Left lung (tissue), 10 donors: Measurements from ENCODE around the gene SLC15A1. TPM values are rescaled to one million over a fixed set of nuclear protein-coding genes. Genes with fewer than 3 reads are reported as not detected.
"Not testable (repeated sequence)": the region's sequence is repeated elsewhere in the genome, so short reads cannot be mapped to it uniquely, and the experiment has no call there.

ENCODE experiments used
- ATAC-seq: fragments of 200-7000 bp; cut with Tn5 transposase; one replicate; pipeline ENCODE4 v1.9.1; 2020; ENCODE audit warnings: moderate library complexity
- DNase-seq, 4 donors: peaks; one replicate each; pipeline ENCODE4 v3.0.0-alpha.2; 2013 to 2020
- H3K27ac ChIP-seq, 2 donors: fragments of 200-600 bp; sonication (generic) in 1 of 2; one replicate each; pipeline versions ENCODE4 v1.5.0 to v1.8.0; 2020 to 2021
- H3K27me3 ChIP-seq, 2 donors: fragments of 200-600 bp; sonication (generic) in 1 of 2; one replicate each; pipeline versions ENCODE4 v1.5.0 to v1.8.0; 2020 to 2021
- H3K36me3 ChIP-seq, 2 donors: fragments of 200-600 bp; sonication (generic) in 1 of 2; one replicate each; pipeline versions ENCODE4 v1.5.0 to v1.8.0; 2020 to 2021
- H3K4me1 ChIP-seq, 2 donors: fragments of 200-600 bp; one replicate each; pipeline ENCODE4 v1.8.0; 2021
- H3K4me3 ChIP-seq, 2 donors: fragments of 200-600 bp; sonication (generic) in 1 of 2; one replicate each; pipeline versions ENCODE4 v1.5.0 to v1.8.0; 2020 to 2021; ENCODE audit warnings: mild to moderate bottlenecking in 1 of 2
- H3K9me3 ChIP-seq, 2 donors: fragments of 200-600 bp; sonication (generic) in 1 of 2; one replicate each; pipeline versions ENCODE4 v1.5.0 to v1.8.0; 2020 to 2021
- CTCF ChIP-seq, 2 donors: fragments of 200-600 bp; sonication (generic) in 1 of 2; IDR thresholded peaks; one replicate each; pipeline versions ENCODE4 v1.5.0 to v1.8.0; 2021; ENCODE audit warnings: antibody characterized with exemption in 2 of 2
- intact Hi-C, 2 donors: fragments of 100-400 bp; cut with DNase I; formaldehyde crosslinking; loops; one replicate each; pipeline versions ENCODE4 v1.11.2 to v1.14.2; 2022
- polyA plus RNA-seq, 6 donors: library from polyadenylated mRNA; unstranded; fragments of 120-200 nt; gene quantifications; one replicate each; pipeline ENCODE4 v1.2.1, GENCODE V29; 2013; ENCODE audit not compliant: insufficient read length in 6 of 6
- total RNA-seq, 2 donors: library from RNA; stranded (reverse); fragmentation: NEBNext Ultra II Directional; extraction: Animal tissue kit (Norgen Biotek cat#: 25700); gene quantifications; one replicate each; pipeline ENCODE4 v1.2.1, GENCODE V29; 2021
- donor health status: DM: no; HTN: yes; CAD: no.
- donor health status: DM: no; HTN: no; CAD: no.

The SLC15A1 gene
- total and polyA plus RNA-seq, 8 donors, result 0.61 to 0.94 (median 0.80) TPM; not detected in 2

- no peak overlapping the region for H3K27ac ChIP-seq
- ATAC-seq (no peak), DNase-seq (no peak)
Measured at GRCh38 chr13:98647121-98647520, 105.4 kb downstream of the SLC15A1 start.

GRCh38 chr13:98643479-98643878 lies 109.0 kb downstream of the SLC15A1 start:
- intact Hi-C loops, result no loop called here
- Histone ChIP-seq H3K36me3 (no peaks in the 10 kb centered on the region), H3K9me3 (no peaks in the 10 kb centered on the region), H3K27ac (no peak overlapping the region), H3K27me3 (no peaks in the 10 kb centered on the region), H3K4me3 (no peak overlapping the region), H3K4me1 (no peaks in the 10 kb centered on the region)
- TF ChIP-seq CTCF (IDR thresholded peaks at IDR 0.05), result no peak
- DNase-seq (no peak), ATAC-seq (no peak)

More at GRCh38 chr13:98647121-98647520, 105.4 kb downstream of the SLC15A1 start:
- H3K9me3 ChIP-seq, result no peaks in the 10 kb centered on the region
- no peak for TF ChIP-seq CTCF (IDR thresholded peaks at IDR 0.05)
- H3K4me3 ChIP-seq, result no peak overlapping the region
- intact Hi-C loops, result no loop called here
- H3K27me3 ChIP-seq, result no peaks in the 10 kb centered on the region
- no peaks in the 10 kb centered on the region for H3K36me3 ChIP-seq
- peaks cover 0 to 9% of the 10 kb centered on the region in 2 donors for H3K4me1 ChIP-seq

- no peak for DNase-seq
- no peak for TF ChIP-seq CTCF (IDR thresholded peaks at IDR 0.05)
- ATAC-seq, result no peak
- H3K9me3 ChIP-seq, result no peaks in the 10 kb centered on the region
- H3K4me1 ChIP-seq, result no peaks in the 10 kb centered on the region
- H3K27me3 ChIP-seq, result no peaks in the 10 kb centered on the region
- intact Hi-C loops, result no loop called here
- no peaks in the 10 kb centered on the region for H3K36me3 ChIP-seq
- no peak overlapping the region for H3K27ac ChIP-seq
- H3K4me3 ChIP-seq, result no peak overlapping the region
Measured at GRCh38 chr13:98641075-98641474, 111.4 kb downstream of the SLC15A1 start.

GRCh38 chr13:98639785-98640184 lies 112.7 kb downstream of the SLC15A1 start:
- intact Hi-C loops, H3K4me3 ChIP-seq, H3K27me3 ChIP-seq, DNase-seq, H3K9me3 ChIP-seq, ATAC-seq, H3K27ac ChIP-seq, H3K36me3 ChIP-seq, H3K4me1 ChIP-seq: not testable (repeated sequence)

DNA sequence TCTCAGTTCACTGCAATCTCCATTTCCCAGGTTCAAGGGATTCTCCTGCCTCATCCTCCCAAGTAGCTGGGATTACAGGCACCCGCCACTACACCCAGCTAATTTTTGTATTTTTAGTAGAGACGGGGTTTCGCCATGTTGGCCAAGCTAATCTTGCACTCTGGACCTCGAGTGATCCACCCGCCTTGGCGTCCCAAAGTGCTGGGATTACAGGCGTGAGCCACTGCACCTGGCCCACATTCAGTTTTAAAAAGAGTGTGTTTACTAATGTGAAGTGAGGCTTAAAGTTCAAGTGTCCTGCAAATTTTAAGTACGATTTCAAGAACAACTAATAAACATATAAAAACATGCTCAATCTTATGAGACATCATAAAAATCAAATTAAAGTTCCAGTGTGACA lies 114.1 kb downstream of the SLC15A1 start:
- H3K4me3 ChIP-seq, H3K9me3 ChIP-seq, H3K27ac ChIP-seq, intact Hi-C loops, H3K27me3 ChIP-seq, H3K36me3 ChIP-seq, H3K4me1 ChIP-seq, DNase-seq: not testable (repeated sequence)
- peak; percentile 58 for ATAC-seq

Other genes with a start within 250 kb of the SLC15A1 start
- gene STK24, start 175.6 kb downstream of the SLC15A1 start, total RNA-seq, result 10 to 100 TPM; 81.5 to 84.0 TPM
- 10 to 100 TPM; 65.6 to 79.7 (median 74.3) TPM for gene STK24, start 175.6 kb downstream of the SLC15A1 start, polyA plus RNA-seq
- gene DOCK9, start 225.4 kb upstream of the SLC15A1 start, total RNA-seq, result 100 to 1,000 TPM; 110 to 158 TPM
- 100 to 1,000 TPM in 5 of 6 donors, 10 to 100 TPM in 1; 98.3 to 121 (median 108) TPM for gene DOCK9, start 225.4 kb upstream of the SLC15A1 start, polyA plus RNA-seq